Measurements from ENCODE around the gene SMIM15. TPM values are rescaled to one million over a fixed set of nuclear protein-coding genes. Genes with fewer than 3 reads are reported as not detected.

SMIM15 gene, protein sequence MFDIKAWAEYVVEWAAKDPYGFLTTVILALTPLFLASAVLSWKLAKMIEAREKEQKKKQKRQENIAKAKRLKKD
- total RNA-seq, result 10 to 100 TPM in 3 of 4 donors, 1 to 10 TPM in 1; 6.6 to 56.9 (median 30.9) TPM

DNA sequence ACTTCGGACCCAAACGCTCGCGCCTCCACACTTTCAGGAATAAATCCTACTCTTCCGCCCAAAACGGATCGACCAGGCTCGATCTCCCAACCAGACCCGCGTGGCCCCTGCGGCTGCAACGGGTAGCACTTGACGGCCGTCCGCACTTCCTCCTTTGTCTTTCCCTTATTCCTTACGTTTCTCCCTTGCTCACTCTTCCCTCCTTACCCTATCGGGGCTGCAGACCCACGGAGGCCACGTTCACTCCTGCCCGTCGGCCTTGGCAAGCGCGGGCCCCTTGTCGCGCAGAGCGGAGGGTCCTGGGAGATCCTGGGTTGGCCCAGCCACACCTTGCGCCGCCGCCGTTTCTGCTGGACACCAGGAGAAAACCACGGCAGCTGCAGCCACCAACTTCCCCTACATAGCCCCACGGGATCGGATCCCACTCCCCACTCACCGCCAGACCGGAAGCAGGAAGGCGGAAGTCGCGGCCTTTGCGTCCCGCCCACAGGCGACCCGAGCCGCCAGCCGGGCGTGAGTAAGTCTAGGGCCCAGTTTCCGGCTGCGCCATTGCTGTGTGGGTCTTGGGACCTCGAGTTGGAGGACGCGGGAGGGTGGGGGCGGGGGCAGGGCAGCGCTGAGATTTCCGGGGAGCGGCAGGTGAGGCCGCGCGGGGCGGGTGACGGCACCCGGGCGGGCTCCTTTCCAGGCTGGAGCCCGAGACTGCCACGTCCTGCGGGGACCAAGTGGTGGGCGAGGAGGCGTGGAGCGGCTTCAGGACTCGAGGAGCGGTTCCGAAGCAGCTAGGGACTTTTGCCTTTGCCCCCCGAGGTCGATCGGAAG lies at the start of gene SMIM15:
Gene SMIM15, minus strand, starts transcription at position 459 of the 822 bp plus-strand sequence. CDS start 2,297 bp downstream, outside the sequence.
- 0 to 2% methylated on average over 19 to 70 of the region's 73 CpGs for WGBS, 2 donors (ENCODE audit: low coverage in 1 of 2)
- in situ Hi-C loops (cut with MboI; ENCODE audit: low pct_ligation_motif_present in 1 of 4, low pct_unique_long_range_greater_than_20kb in 1 of 4, low sequenced_read_pairs in 3 of 4), result loop anchor here in 3 of 4 donors (10.0 to 25.0 kb wide), 3 partner anchors 163 to 500 kb away; partner anchors contain the start of gene ZSWIM6 (in 1 of the 3)
- DNase-seq, result peak; percentile 93
- peaks cover 6 to 34% (median 24%) of the 10 kb centered on the region in 4 donors for H3K4me1 ChIP-seq
- H3K4me3 ChIP-seq, result peak within 1 kb of the TSS; percentile 70 to 87 (median 84)
- peaks cover 0 to 21% (median 5%) of the 10 kb centered on the region in 4 donors for H3K36me3 ChIP-seq
- TF ChIP-seq, protein P1, sequence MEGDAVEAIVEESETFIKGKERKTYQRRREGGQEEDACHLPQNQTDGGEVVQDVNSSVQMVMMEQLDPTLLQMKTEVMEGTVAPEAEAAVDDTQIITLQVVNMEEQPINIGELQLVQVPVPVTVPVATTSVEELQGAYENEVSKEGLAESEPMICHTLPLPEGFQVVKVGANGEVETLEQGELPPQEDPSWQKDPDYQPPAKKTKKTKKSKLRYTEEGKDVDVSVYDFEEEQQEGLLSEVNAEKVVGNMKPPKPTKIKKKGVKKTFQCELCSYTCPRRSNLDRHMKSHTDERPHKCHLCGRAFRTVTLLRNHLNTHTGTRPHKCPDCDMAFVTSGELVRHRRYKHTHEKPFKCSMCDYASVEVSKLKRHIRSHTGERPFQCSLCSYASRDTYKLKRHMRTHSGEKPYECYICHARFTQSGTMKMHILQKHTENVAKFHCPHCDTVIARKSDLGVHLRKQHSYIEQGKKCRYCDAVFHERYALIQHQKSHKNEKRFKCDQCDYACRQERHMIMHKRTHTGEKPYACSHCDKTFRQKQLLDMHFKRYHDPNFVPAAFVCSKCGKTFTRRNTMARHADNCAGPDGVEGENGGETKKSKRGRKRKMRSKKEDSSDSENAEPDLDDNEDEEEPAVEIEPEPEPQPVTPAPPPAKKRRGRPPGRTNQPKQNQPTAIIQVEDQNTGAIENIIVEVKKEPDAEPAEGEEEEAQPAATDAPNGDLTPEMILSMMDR (IDR thresholded peaks at IDR 0.05), result peak in 2 of 5 experiments; percentile 33 to 55
- TF ChIP-seq POLR2AphosphoS5 (IDR thresholded peaks at IDR 0.05) (peak; percentile 47 to 84 (median 81)), POLR2A (IDR thresholded peaks at IDR 0.05) (peak; percentile 85), EP300 (IDR thresholded peaks at IDR 0.05; ENCODE audit: low read depth) (no peak)
- H3K9me3 ChIP-seq, result no peaks in the 10 kb centered on the region
- intact Hi-C loops (cut with DNase I; ENCODE audit: low total_unique reads), result loop anchor here (2.0 to 10.0 kb wide), 2 partner anchors 169 to 493 kb away; no protein-coding TSS in a partner anchor
- H3K27ac ChIP-seq, result peak within 1 kb of the TSS; percentile 92 to 96 (median 94)
- no peaks in the 10 kb centered on the region for H3K27me3 ChIP-seq

DNA sequence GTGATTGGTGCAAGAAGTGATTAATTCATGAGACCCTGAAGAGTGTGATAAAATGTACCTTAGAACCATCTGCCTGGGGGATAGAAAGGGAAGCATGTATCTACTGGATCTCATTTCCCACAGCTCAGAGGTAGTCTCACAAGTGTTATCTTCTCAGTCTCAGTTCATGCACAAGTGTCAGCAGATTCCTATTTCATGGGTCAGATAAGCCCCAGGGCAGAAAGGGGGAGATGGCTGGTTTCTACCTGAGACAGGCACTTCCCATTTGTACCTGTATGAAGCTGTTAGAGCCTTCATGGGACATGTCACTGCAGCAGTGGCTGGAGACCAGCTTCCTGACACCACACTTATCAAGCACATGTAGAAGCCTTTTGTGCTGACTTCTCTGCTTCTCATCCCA lies 45.6 kb upstream of the SMIM15 start:
- Histone ChIP-seq H3K27ac (no peak overlapping the region), H3K4me1 (no peaks in the 10 kb centered on the region), H3K9me3 (no peaks in the 10 kb centered on the region), H3K27me3 (no peaks in the 10 kb centered on the region), H3K36me3 (no peaks in the 10 kb centered on the region), H3K4me3 (no peak overlapping the region)
- TF ChIP-seq EP300 (IDR thresholded peaks at IDR 0.05; ENCODE audit: low read depth), result no peak
- no peak for TF ChIP-seq POLR2AphosphoS5 (IDR thresholded peaks at IDR 0.05)
- no peak for TF ChIP-seq POLR2A (IDR thresholded peaks at IDR 0.05)
- TF ChIP-seq, protein P1 (IDR thresholded peaks at IDR 0.05), result no peak
- intact Hi-C loops (cut with DNase I; ENCODE audit: low total_unique reads) (no loop called here), in situ Hi-C loops (cut with MboI; ENCODE audit: low pct_ligation_motif_present in 1 of 4, low pct_unique_long_range_greater_than_20kb in 1 of 4, low sequenced_read_pairs in 3 of 4) (no loop called here)
- no peak for DNase-seq

DNA sequence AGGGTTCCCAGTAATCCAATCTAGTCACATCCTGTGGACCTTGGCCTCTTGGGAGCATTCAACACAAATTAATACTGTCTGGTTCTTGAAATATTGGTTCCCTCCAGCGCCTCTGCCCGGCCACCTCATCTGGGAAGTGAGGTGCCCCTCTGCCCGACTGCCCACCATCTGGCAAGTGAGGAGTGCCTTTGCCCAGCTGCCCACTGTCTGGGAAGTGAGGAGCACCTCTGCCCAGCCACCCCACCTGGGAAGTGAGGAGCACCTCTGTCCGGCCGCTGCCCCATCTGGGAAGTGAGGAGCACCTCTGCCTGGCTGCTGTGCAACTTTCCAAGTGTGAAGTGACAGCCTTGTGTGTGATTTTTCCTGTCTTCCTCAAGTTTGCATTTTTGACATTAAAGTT lies 42.7 kb upstream of the SMIM15 start:
- intact Hi-C loops (cut with DNase I; ENCODE audit: low total_unique reads) (no loop called here), in situ Hi-C loops (cut with MboI; ENCODE audit: low pct_ligation_motif_present in 1 of 4, low pct_unique_long_range_greater_than_20kb in 1 of 4, low sequenced_read_pairs in 3 of 4) (no loop called here)
- H3K27ac ChIP-seq, result no peak overlapping the region
- H3K9me3 ChIP-seq, result no peaks in the 10 kb centered on the region
- TF ChIP-seq POLR2AphosphoS5 (IDR thresholded peaks at IDR 0.05) (no peak), POLR2A (IDR thresholded peaks at IDR 0.05) (no peak), EP300 (IDR thresholded peaks at IDR 0.05; ENCODE audit: low read depth) (no peak)
- TF ChIP-seq, protein P1 (IDR thresholded peaks at IDR 0.05), result no peak
- no peaks in the 10 kb centered on the region for H3K4me1 ChIP-seq
- H3K36me3 ChIP-seq, result no peaks in the 10 kb centered on the region
- no peak overlapping the region for H3K4me3 ChIP-seq
- H3K27me3 ChIP-seq, result no peaks in the 10 kb centered on the region
- no peak for DNase-seq
- WGBS, 2 donors (ENCODE audit: low coverage in 1 of 2), result 97% methylated on average over 5 of the region's 5 CpGs; no CpG with 5 or more reads in 1 of the 2 donors

DNA sequence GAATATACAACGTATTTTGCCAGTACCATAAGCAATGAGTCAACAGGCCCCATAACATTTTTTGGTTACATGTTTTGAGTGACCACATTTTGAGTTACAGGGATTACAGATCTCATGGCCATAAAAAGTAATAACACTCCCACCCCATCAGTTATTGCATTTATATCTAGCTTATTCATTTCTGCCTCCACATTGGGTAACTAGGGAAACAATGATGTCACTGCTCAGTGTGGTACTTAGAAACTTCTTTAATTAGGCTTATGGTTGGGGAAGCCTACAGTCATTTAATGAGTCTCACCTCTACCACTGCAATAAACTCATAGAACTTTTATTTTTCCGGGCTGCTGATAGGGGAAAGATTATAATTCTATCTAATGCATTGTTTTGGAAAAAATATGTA lies 39.9 kb upstream of the SMIM15 start:
- Histone ChIP-seq H3K36me3 (no peaks in the 10 kb centered on the region), H3K9me3 (no peaks in the 10 kb centered on the region), H3K4me3 (no peak overlapping the region), H3K4me1 (no peaks in the 10 kb centered on the region), H3K27me3 (no peaks in the 10 kb centered on the region), H3K27ac (no peak overlapping the region)
- intact Hi-C loops (cut with DNase I; ENCODE audit: low total_unique reads) (no loop called here), in situ Hi-C loops (cut with MboI; ENCODE audit: low pct_ligation_motif_present in 1 of 4, low pct_unique_long_range_greater_than_20kb in 1 of 4, low sequenced_read_pairs in 3 of 4) (no loop called here)
- DNase-seq, result no peak
- WGBS, 2 donors (ENCODE audit: low coverage in 1 of 2), result 64 to 72% methylated on average over 2 of the region's 2 CpGs
- TF ChIP-seq POLR2A (IDR thresholded peaks at IDR 0.05) (no peak), EP300 (IDR thresholded peaks at IDR 0.05; ENCODE audit: low read depth) (no peak), POLR2AphosphoS5 (IDR thresholded peaks at IDR 0.05) (no peak)
- TF ChIP-seq, protein P1 (IDR thresholded peaks at IDR 0.05), result no peak
